GM21390 (cell line): ENCODE data around the gene KCNMA1.

Experiments
- ATAC-seq: cut with Tn5 transposase; IDR thresholded peaks from one replicate; pipeline ENCODE4 v1.9.1; 2021; ENCODE audit not compliant: unreplicated experiment

Gene KCNMA1

DNA sequence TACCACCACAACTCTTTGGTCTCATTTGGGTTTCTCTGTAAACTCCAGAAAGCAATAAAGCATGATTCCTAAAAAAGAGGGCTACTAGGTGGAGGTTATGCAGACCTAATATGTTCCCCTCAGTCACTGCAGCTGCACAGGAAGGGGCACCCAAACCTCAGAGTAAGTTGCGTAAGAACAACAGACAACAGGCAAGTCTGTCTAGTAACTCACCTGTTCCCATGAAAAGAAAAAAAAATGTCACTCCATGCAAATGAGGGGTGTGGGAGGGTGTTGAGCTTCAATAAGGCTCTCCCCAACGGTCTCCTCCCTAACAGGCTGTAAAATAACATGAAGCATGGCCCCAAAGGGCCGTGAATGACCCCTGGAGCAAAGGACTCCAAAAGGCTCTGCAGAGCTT is 461.4 kb downstream of the KCNMA1 start:
- no peak for ATAC-seq

DNA sequence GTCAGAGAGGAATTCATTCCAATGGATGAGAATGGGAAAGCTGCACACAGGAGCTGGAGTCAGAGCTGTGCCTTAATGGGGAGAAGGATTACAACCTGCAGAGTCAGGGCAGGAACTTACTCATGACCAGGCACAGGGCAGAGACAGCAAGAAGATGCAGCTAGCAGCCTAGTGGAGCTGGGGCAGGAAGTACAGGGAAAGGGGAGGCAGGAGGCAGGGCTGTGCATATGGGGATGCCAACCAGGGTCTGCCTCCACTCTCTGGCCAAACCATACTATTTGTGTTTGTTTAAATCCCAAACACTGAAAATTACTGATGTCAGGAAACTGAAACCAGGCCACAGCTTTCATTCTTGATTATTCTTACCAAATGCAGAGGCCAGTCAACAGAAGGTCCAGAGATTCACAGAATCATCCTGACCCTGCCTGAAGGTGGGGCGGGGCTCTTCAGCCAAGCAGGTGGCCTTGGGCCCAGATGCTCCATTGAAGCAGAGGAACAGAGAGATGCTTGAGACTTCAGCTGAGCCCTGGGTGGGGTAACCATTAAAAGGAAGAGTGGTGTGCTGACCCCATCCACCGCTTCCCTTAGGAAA is 461.9 kb downstream of the KCNMA1 start:
- no peak for ATAC-seq

DNA sequence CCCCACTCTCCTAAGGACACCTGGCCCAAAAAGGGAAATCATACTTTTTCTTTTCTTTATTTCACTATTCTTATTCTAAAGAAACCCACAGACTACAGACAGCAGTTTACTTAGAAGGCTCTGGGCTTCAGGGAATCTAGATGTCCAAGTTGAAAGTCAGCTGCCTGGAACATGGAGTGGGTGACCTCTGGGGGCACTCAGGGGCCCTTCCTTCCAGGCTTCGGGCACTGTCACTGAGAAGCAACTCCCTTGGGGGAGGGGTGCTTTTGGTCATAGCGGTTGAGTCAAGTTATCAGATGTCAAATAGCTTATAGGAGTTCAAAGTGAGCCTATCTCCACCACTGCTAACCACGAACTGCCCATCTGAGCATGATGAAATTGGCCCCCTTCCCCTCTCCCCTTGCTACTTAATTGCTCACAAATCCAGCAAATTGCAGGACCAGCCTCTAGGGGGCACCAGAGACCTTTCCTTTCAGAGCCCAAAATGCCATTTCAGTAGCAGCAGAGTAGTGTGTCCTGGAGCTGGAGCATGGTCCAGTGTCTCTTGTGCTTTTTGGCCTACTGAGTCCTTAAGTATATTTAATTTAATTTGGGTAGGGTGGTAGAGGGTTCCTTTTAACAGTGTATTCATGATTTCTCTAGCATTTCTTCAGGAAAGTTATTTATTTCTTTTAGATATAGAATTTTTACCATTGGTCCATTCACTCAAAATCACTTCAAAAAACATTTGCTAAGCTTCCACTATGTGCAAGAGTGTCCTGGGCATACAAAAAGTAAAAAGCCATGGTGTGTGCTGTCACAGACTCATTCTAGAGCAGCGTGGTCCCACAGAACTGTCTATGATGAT is 463.8 kb downstream of the KCNMA1 start:
- no peak for ATAC-seq

DNA sequence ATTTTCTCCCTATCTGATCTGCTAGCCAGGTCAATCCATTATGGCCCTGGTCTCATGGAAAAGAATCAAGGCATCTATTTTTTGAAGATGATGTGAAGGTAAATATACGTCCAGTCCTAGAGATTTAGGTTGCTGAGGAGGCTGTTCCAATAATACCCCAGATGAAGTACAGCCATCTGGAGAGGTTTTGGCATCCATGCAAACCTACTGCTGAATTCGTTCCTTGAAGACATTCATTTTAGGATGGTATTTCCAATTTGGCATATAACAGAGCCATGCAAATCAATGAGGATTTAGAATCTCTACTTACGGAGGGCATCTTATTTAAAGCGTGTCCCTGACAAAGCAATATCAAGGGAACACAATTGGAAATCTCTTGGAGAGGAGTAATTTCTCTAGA is 465.5 kb downstream of the KCNMA1 start:
- no peak for ATAC-seq

DNA sequence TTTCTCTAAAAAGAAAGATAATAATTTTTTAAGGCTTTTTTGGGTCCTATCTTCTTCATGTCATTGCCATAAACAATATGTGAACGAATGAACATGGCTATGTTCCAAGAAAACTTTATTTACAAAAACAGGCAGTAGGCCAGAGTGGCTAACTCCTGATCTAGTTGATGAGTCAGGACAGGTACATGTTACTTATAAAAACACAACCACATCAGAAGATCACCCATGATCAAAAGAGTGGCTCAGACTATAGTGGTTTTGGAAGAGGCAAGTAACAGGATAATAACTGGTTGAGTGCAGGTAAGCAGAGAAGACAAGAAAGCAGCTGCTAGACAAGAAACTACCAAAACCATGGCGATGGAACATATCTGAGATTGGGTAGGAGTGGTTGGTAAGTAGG is 468.7 kb downstream of the KCNMA1 start:
- ATAC-seq, result no peak

DNA sequence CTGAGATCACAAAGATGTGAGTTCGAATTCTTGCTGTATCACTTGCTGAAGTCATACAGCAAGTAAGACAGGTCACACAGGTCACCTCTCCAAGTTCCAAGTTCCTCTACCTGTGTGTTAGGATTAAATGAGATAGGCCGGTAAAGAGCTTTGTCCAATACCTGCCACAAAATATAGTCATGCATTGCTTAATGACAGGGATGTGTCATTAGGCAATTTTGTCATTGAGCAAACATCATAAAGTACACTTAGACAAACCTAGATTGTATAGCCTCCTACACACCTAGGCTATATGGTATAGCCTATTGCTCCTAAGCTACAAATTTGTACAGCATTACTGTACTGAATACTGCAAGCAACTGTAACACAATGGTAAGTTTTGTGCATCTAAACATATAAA is 469.4 kb downstream of the KCNMA1 start:
- no peak for ATAC-seq

DNA sequence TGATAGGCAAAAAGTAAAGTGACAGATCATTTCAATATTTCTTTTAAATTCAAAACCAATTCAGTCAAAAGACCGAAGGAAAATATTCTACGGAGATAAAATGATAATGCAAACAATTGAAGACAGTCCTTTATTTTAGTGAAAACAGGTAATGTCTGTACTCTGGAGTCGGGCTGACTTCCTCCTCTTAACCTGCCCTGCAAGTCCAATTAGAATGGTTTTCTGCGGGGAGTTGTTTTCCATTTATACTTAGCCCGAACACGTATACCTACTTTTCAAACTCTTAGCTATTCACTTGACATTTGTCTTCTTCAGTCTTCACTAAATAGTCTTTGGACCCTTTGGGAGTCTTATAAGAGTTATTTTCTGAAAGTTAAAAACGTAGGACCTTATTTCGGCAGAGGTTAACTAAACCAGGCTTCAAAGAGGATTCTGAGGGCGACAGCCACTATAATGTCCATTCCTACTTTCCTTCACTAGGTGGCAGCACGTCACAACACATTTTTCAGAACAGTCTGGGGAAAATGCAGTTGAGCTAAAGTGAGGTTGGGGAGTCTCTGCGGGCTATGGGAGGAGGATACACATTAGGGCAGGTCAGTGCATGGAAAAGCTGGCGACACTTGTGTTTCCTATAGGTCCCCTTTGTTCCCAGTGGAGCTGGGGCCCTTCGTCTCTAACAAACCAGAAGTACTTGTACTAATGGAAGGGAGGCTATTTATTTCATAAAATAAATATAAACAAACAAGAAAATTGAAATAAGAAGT is 472.0 kb downstream of the KCNMA1 start:
- no peak for ATAC-seq

DNA sequence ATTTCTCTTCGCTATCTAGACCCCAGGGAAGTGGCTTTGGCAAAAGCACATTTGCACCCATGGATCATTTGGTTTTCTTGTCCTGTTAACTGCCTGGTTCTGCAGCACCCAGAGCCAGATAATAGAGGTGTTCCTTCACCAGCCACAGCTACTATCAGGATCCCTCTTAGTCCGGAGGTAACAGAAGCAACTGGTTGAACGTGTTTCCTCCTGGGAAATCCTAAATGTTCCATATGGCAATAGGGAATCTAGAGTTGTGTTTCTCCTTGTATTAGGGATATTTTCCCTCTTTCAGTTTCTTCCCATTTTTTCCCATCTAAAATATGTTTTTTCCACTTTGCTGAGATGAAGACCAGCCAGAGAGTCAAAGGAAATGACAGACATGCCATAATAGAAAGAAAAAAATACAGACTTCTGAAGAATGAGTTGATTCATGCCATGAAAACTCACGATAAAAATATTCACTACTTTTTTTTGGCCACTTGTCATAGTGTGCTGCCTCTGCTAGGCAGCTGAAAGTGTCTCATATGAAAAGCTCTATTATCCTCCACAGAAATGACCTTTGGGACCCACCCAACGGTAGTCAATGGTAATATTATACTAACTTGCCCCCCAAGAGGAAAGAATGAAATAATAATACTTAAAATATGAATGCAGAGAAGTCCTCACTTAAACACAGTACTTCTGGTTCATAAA is 472.8 kb downstream of the KCNMA1 start:
- no peak for ATAC-seq

DNA sequence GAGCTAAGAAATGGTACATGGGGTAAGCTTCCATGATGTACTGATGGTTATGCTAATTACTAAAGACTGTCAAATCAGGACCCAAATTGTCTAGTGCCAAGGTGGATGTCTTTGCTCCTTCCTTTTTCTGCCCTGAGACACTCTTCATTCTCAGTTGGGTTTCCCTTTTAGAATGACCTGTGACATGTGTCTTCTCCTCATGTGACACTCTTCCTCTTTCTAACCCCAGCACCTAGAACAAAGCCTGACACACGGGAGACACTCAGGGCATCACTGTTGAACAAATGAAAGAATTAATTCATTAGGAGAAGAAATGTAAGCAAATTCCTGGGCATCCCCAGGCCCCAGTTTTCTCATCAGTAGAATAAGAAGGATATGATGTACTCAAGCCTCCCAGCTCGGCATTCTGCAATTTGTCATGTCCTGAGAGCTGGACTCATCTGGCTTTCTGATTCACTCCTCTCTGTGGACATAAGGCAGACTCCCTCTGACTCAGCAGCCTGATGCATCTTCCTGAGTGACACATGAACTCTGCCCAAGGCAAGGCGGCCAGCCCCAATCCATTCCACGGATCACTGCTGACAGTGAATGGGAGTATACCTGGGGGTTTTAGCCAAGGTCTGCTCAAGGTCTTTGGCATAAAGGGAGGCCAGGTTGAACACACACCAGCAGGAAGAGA is 473.8 kb downstream of the KCNMA1 start:
- no peak for ATAC-seq

DNA sequence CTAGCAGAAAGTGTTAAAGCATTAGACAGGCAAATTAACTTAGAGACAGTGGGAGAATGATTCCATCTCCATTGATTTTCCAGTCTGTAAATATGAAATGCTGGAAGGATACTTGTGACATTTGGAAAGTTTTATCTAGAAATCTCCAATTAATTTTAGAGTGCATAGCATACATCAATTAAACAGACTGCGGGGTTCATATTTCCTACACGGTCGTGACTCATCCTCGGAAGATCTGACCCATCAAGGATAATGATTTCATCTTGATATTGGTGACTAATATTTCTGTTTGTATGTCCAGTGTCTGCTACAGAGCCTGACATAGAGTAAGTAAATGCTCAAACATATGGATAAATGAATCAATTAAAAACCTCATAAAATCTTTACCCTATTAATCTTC is 474.9 kb downstream of the KCNMA1 start:
- no peak for ATAC-seq

DNA sequence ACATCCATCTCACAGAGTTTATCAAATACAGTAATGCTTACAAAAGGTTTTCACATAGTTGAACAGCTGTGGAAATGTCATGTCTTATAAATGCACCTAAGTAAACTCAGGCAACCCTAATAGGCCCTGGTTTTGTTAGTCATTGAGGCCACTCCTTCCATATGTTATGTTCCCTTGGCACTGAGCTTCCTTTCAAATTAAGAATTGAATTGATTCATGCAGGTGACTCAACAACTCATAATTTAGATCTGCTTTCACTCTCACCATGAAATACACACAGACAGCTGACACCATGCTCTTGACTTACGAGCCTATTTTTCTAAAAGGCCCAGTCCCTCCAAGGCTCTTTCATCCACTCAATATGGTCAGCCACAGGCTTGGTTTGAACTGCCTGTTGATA is 476.9 kb downstream of the KCNMA1 start:
- no peak for ATAC-seq

DNA sequence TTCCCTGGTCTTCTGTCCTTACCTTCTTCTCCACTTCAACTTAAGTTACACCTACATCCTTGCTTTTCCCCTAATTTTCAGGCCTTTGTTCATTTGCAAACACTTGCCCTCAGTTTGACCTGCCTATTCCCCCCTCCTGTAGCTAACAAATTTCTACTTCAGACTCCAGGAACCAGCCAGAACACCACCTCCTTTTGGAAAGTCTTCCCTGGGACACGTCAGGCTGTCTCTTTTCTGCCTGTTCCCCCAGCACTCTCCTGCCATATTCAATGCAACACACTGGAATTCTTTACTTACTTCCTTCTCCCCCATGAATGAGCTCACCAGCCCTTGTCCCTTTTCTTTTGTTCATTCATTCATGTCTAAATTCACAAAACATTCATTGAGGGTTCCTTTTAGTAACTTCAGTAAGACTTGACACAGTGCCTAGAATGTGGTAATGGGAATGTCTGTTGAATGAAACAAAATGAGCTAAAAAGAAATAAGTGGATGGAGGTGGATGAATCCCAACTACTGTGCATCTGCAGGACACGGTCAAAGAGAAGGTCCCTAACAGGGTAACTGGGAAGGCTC is 478.0 kb downstream of the KCNMA1 start:
- no peak for ATAC-seq

DNA sequence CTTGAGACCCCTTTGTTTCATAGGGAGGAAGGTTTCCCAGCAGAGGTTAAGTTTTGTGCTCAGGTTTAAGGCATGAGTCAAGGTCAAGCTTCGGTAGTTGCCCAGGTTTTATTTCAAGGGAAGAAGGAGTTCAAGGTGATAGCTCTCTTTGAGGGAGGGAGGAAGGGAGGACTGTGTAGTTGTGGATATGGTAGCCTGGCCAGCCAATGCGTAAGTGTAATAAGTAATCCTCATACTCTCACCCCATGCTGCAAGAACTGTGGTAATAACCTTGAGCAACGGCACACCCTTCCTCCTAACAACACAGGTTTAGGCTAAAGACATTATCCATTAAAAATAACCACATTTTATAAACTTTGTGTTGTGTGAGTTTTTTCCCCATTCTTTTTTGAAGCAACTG is 478.9 kb downstream of the KCNMA1 start:
- no peak for ATAC-seq

DNA sequence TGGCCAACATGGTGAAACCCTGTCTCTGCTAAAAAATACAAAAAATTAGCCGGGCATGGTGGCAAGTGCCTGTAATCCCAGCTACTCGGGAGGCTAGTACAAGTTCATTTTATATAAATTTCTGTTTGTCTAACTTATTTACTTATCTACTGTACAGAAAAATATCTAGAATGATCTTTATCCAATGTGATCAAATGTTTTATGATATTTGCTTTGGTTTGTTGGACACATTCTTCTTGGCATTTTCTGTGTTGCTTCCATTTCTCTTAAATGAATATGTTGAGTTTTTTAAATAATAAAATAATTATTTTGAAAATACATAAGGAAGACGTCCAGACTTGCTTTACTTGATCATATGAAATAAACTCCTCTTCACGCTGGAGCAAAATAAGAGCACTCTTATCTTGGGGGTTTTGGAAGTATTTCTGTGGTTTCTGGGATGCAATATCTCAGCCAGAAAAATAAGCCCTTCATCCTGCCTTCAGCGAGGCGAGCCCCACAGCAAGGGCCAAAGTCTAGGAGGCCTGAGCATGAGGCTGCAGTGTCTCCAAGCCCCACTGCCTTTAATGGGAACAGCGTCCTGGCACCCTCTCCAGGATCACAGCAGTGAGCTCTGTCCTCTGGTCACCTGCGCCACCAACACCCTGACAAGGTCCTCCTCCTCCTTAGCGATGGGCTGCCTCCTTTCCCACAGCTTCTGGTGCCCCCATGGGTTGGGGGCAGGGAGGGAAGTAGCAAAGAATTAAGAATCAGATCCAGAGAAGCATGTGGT is 480.2 kb downstream of the KCNMA1 start:
- no peak for ATAC-seq

DNA sequence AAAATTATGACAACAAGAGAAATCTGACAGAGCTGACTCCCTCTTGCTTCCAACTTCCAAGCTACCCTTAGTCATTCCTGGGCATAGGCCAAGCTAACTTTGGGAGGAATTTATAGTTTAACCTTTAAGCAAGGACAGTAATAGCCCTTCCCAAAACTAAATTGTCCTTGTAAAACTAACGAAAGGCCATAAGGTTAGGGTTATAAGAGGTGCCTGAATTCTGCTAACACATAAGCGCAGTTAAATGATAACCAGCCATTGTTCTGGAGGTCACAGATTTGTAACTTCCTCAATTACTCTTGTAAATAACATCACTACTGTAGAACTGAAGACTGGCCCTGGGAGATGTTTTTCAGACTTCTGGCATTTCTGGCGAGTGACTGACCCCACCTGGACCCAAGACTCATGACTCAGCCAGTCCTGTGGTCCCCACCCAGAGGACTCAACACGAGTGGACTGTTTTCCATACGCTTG is 481.2 kb downstream of the KCNMA1 start:
- ATAC-seq, result no peak

DNA sequence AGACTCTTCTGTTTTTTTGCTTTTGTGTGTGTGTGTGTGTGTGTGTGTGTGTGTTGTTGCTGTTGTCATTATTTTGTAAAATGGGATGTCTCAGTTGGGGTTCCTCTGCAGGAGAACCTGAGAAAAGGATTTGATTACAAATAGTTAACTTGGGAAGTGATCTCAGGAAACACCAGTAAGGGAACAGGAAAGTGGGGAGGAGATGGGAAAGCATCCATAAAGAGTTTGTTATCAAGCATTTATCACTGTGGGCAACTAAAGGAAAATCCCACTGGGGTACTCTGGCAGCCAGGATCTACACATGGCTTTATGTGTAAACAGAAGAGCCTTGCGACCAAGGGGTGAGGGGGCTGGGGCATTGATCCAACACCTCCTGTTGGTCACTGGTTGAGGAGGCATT is 485.4 kb downstream of the KCNMA1 start:
- ATAC-seq, result no peak

DNA sequence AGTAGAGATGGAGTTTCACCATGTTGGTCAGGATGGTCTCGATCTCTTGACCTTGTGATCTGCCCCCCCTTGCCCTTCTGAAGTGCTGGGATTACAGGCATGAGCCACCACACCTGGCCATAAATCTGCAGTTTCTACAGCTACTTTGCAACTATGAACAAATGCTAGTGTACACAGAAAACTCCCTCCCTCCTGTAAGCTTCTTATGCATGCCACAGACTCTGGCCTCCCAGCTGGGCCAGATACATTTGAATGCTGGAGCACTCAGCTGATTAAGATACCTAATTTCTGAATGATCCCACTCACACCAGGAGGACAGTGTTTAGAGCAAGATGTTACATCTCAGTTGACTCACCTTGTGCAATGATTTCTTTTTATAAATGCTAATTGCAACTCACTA is 486.2 kb downstream of the KCNMA1 start:
- no peak for ATAC-seq

DNA sequence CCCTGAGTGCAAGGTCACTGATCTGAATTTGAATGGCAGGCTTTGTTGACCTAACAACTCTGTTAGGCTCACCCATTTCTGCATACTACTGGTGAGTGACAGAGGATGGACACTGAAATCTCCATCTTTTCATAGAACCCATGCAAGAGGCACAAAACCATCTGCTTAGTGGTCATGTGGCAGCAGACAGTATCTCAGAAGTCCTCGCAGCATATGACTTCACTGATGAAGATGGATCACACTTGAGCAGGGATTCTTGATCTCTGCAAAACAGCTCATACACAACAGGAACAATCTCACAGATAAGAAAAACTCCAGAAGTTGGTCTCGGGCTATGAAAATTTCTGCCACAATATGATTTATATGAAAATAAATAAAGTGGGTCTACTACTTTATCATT is 487.9 kb downstream of the KCNMA1 start:
- no peak for ATAC-seq

DNA sequence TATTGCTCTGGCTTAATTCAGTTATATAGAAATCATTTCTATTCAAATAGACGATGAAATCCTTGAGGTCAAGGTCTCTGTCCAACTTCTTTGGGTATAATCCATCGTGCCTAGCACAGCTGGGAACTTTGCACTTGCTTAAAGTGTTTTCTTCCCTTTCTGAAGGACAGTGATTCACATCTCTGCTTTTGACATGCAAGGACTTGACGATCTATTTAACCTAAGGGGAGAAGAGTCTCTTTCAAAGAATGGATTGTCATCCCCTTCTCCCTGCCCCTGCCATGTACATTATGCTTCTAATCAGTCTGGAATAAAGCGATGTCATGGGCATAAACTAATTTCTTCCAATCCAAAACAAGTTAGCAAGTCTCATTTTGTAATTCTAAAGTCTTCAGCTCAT is 488.6 kb downstream of the KCNMA1 start:
- no peak for ATAC-seq

DNA sequence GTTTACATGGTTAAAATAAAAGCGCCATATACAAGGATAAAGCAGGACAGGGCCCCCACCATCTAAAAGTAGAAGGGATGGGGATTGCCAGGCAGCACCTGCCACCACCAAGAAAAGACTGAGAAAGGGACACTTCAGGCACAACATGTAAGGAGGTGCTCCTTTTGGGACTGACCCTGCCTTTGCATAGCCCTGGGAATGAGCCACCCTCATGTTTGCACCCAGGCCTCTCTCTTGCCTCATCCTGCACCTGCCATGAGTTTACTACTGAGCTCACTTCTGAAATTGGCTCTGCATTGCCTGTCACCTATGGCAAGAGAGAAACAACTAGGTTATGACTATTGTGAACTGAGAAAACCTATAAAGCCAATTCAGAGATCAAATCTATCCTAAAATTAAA is 489.7 kb downstream of the KCNMA1 start:
- ATAC-seq, result no peak
